DMS53 treated with DMSO at 0.1 percent for 48 hours (cell line): ENCODE data around the gene CYB561D1.
A peak's percentile ranks its signal among the peaks of the same experiment; 100 is the strongest.
"Not testable (repeated sequence)": the region's sequence is repeated elsewhere in the genome, so short reads cannot be mapped to it uniquely, and the experiment has no call there.

Experiments used
- DNase-seq: peaks from one replicate; lab custom pipeline; 2025; ENCODE audit not compliant: unreplicated experiment; lab: John Stamatoyannopoulos, UW

Gene CYB561D1

GRCh38 chr1:109493805-109494539 is at the start of gene CYB561D1:
Gene CYB561D1, plus strand, starts transcription at chr1:109494094. Its CDS starts 46 bp downstream, at chr1:109494140.
- DNase-seq: peak; percentile 85

- DNase-seq: no peak
Observed at GRCh38 chr1:109444346-109444745, 49.5 kb upstream of the CYB561D1 start.

- not testable (repeated sequence) for DNase-seq
Observed at GRCh38 chr1:109445949-109446695, 47.8 kb upstream of the CYB561D1 start.

GRCh38 chr1:109447524-109447923 is 46.4 kb upstream of the CYB561D1 start:
- no peak for DNase-seq

- DNase-seq: no peak
Observed at GRCh38 chr1:109454497-109455133, 39.3 kb upstream of the CYB561D1 start.

GRCh38 chr1:109457819-109458218 is 36.1 kb upstream of the CYB561D1 start:
- DNase-seq: no peak

GRCh38 chr1:109466125-109466451 is 27.8 kb upstream of the CYB561D1 start:
- no peak for DNase-seq

- no peak for DNase-seq
Observed at GRCh38 chr1:109466452-109467300, 27.2 kb upstream of the CYB561D1 start, which contains the start of gene SYPL2. Gene SYPL2, plus strand, starts transcription at chr1:109466546. Its CDS starts 298 bp downstream, at chr1:109466844.

- DNase-seq: no peak
Observed at GRCh38 chr1:109467301-109467777, 26.6 kb upstream of the CYB561D1 start.

- no peak for DNase-seq
Observed at GRCh38 chr1:109468061-109468460, 25.8 kb upstream of the CYB561D1 start.

- peak; percentile 42 for DNase-seq
Observed at GRCh38 chr1:109468903-109469302, 25.0 kb upstream of the CYB561D1 start.

GRCh38 chr1:109470245-109470644 is 23.6 kb upstream of the CYB561D1 start:
- no peak for DNase-seq

- no peak for DNase-seq
Observed at GRCh38 chr1:109472779-109473178, 21.1 kb upstream of the CYB561D1 start.

- DNase-seq: not testable (repeated sequence)
Observed at GRCh38 chr1:109473284-109474057, 20.4 kb upstream of the CYB561D1 start.

- DNase-seq: no peak
Observed at GRCh38 chr1:109474697-109475096, 19.2 kb upstream of the CYB561D1 start.

- DNase-seq: no peak
Observed at GRCh38 chr1:109475261-109475660, 18.6 kb upstream of the CYB561D1 start.

- no peak for DNase-seq
Observed at GRCh38 chr1:109476825-109477224, 17.1 kb upstream of the CYB561D1 start.

- DNase-seq: no peak
Observed at GRCh38 chr1:109477821-109478220, 16.1 kb upstream of the CYB561D1 start.

GRCh38 chr1:109478806-109479205 is 15.1 kb upstream of the CYB561D1 start:
- DNase-seq: no peak

- no peak for DNase-seq
Observed at GRCh38 chr1:109479311-109479710, 14.6 kb upstream of the CYB561D1 start.
